ENCODE measurements around the gene BANK1. TPM values are rescaled to one million over a fixed set of nuclear protein-coding genes. Genes with fewer than 3 reads are reported as not detected.
"Not testable (repeated sequence)": the region's sequence is repeated elsewhere in the genome, so short reads cannot be mapped to it uniquely, and the experiment has no call there.

Gene BANK1
- total RNA-seq, 1 donor from 2014 or later = 12.6 TPM

DNA sequence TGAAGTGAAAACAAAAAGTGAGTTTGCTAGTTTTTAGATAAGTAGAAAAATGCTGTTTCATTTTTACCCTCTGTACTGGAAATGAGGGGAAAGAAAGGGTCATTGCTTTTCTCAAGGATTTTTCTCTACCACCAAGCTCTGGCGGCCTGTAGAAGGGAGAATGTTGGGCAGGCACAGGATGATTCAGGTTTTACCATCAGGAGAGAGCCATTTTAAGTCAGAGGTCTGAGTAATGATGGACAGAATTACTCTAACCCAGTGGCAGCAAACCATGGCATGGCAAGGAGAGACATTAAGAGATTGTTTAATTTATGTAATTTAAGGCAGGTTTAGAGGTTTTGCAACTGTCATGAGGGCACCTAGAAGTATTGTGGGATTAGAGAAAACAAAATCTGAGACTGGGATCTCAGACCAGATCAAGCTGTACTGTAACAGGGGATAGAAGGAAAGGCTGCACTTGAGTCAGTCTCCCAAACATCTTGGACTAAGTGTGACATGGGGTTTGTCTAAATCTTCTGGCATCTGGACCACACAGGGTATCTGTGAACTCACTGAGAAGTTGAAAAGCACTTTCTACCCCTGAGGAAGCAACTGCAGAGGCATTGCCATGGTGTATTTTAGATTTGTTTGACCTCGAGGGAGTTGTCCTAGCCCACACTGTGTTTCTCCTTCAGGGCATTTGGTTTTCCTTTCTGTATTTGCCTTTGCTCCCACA lies 81.6 kb downstream of the BANK1 start:
- Histone ChIP-seq H3K9me3 (no peaks in the 10 kb centered on the region), H3K4me1 (no peaks in the 10 kb centered on the region), H3K27me3 (no peaks in the 10 kb centered on the region), H3K27ac (no peak overlapping the region), H3K36me3 (no peaks in the 10 kb centered on the region), H3K4me3 (no peak overlapping the region)
- TF ChIP-seq, protein P1, sequence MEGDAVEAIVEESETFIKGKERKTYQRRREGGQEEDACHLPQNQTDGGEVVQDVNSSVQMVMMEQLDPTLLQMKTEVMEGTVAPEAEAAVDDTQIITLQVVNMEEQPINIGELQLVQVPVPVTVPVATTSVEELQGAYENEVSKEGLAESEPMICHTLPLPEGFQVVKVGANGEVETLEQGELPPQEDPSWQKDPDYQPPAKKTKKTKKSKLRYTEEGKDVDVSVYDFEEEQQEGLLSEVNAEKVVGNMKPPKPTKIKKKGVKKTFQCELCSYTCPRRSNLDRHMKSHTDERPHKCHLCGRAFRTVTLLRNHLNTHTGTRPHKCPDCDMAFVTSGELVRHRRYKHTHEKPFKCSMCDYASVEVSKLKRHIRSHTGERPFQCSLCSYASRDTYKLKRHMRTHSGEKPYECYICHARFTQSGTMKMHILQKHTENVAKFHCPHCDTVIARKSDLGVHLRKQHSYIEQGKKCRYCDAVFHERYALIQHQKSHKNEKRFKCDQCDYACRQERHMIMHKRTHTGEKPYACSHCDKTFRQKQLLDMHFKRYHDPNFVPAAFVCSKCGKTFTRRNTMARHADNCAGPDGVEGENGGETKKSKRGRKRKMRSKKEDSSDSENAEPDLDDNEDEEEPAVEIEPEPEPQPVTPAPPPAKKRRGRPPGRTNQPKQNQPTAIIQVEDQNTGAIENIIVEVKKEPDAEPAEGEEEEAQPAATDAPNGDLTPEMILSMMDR (IDR thresholded peaks at IDR 0.05) = no peak
- DNase-seq = no peak
- intact Hi-C loops (cut with DNase I) = no loop called here
- ATAC-seq = no peak

DNA sequence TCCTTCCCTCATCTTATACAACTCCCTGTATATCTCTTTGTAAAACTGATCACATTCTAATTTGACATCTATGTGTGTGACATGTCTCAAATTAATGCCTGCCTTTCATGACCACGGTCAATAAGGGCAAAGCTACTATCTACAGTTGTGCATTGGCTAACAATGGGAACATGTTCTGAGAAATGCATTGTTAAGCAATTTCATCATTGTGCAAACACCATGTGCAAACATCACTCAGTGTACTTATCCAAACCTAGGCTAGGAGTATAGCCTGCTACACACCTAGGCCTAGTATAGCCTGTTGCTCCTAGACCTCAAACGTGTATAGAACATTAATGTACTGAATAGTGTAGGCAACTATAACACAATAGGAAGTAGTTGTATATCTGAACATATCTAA lies 95.0 kb downstream of the BANK1 start:
- Histone ChIP-seq H3K9me3 (no peaks in the 10 kb centered on the region), H3K4me1 (no peaks in the 10 kb centered on the region), H3K36me3 (no peaks in the 10 kb centered on the region), H3K4me3 (no peak overlapping the region), H3K27ac (no peak overlapping the region), H3K27me3 (no peaks in the 10 kb centered on the region)
- intact Hi-C loops (cut with DNase I) = no loop called here
- no peak for DNase-seq
- TF ChIP-seq, protein P1 (IDR thresholded peaks at IDR 0.05) = no peak
- ATAC-seq = peak; percentile 94

DNA sequence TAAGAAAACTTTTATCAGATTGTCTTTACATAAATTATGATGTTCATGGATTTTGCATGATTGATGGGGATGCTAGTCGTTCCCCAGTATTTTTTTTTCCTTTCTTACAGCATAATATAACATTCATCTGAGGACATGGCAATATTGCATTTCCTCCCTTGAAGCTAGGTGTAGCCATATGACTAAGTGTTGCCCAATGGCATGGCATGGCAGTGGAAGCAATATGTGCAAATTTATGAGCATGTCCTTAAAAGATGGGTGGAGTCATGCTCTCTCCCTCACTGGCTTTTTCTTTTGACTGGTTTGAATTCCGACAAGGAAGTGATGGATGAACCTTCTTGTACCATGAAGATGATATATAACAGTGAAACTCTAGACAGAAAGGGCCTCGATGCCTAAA lies 96.3 kb downstream of the BANK1 start:
- no peak for ATAC-seq
- no peak for DNase-seq
- Histone ChIP-seq H3K4me3 (no peak overlapping the region), H3K27me3 (no peaks in the 10 kb centered on the region), H3K27ac (no peak overlapping the region), H3K9me3 (peaks cover 5% of the 10 kb centered on the region), H3K36me3 (no peaks in the 10 kb centered on the region), H3K4me1 (no peaks in the 10 kb centered on the region)
- TF ChIP-seq, protein P1 (IDR thresholded peaks at IDR 0.05) = no peak
- intact Hi-C loops (cut with DNase I) = no loop called here

DNA sequence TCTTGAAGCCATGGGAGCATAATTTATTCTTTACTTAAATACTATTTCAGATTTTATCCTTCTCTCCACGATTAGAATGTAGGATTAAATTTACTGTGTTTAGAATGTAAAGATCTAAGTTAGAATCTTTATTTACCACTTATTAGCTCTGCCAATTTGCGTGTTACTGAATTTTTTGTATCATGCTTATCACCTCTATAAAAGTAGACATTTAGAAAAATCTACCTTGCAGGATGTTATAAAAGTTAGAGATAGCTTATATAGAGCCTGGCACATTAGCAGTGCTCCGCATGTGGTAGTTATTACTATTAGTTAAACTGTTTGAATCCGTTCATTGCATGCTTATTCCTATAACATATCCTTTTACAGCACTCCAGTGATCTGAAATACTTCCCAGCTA lies 97.9 kb downstream of the BANK1 start:
- peaks cover 5% of the 10 kb centered on the region for H3K9me3 ChIP-seq
- TF ChIP-seq, protein P1 (IDR thresholded peaks at IDR 0.05) = no peak
- no peak for DNase-seq
- no peak for ATAC-seq
- no peaks in the 10 kb centered on the region for H3K27me3 ChIP-seq
- intact Hi-C loops (cut with DNase I) = no loop called here
- H3K4me3 ChIP-seq = no peak overlapping the region
- H3K4me1 ChIP-seq = no peaks in the 10 kb centered on the region
- H3K27ac ChIP-seq = no peak overlapping the region
- H3K36me3 ChIP-seq = no peaks in the 10 kb centered on the region

DNA sequence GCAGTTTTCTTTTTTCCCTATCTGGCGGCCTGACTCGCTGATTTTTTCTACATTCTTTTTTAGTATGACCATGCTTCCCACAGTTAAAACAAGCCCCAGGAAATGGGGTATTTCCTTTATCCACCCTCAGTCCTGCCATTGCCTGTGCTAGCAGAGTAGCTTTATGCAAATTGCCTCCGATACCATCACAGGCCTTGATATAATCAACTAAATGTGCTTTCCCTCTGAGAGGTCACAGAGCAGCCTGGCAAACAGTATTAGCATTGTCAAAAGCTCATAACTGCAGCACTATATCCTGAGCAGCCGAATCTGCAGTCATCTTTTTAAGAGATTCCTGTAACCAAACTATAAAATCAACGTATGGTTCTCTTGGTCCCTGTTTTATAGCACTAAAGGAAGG lies 115.0 kb downstream of the BANK1 start:
- H3K36me3 ChIP-seq; intact Hi-C loops (cut with DNase I): not testable (repeated sequence)

DNA sequence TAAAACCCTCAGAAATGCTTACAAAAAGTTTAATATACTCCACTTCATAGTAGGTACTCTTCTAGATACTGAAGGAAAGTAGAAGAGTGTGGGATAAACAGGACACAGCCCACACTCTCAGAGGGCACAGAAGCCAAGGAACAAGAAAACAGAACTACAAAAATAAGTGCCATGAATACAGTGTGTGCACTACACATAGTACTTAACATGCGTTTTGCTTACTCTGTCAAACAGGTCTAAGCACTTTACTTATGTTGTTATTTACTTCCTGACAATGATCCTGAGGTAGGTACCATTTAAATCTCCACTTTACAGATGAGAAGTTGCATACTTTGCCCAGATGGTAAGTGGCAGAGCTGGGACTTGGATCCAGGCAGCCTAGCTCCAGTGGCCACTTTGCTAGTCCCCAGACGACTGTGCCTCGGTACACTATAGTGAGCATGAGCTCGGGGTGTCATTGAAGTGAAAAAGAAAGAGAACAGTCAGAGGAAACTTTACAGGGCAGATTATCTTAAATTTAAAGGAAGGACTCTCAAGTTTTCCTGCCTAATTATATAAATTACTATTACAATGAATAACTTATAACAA lies 120.3 kb downstream of the BANK1 start:
- DNase-seq = no peak
- intact Hi-C loops (cut with DNase I) = no loop called here
- H3K27ac ChIP-seq = no peak overlapping the region
- no peaks in the 10 kb centered on the region for H3K36me3 ChIP-seq
- TF ChIP-seq, protein P1 (IDR thresholded peaks at IDR 0.05) = no peak
- no peak overlapping the region for H3K4me3 ChIP-seq
- no peaks in the 10 kb centered on the region for H3K4me1 ChIP-seq
- ATAC-seq = peak; percentile 48
- H3K9me3 ChIP-seq = no peaks in the 10 kb centered on the region
- no peaks in the 10 kb centered on the region for H3K27me3 ChIP-seq

More for the DNA sequence above, 115.0 kb downstream of the BANK1 start:
- H3K9me3 ChIP-seq, H3K4me3 ChIP-seq, ATAC-seq, H3K27ac ChIP-seq, H3K27me3 ChIP-seq, DNase-seq, H3K4me1 ChIP-seq: not testable (repeated sequence)
